Measurements from ENCODE around the gene CADM2. TPM values are rescaled to one million over a fixed set of nuclear protein-coding genes. Genes with fewer than 3 reads are reported as not detected.

The CADM2 gene
- total RNA-seq, 1 experiment from 2014 or later, result not detected

GRCh38 chr3:85912980-85913379, 954.2 kb downstream of the CADM2 start:
- H3K4me3 Mint-ChIP-seq (ENCODE audit: unreplicated experiment), result no peak overlapping the region
- Histone ChIP-seq H3K36me3 (ENCODE audit: control insufficient read depth, insufficient read depth, low read length) (no peaks in the 10 kb centered on the region), H3K27me3 (replicated peaks; ENCODE audit: control insufficient read depth, insufficient read depth, low read length) (no peaks in the 10 kb centered on the region), H3K4me3 (ENCODE audit: low read depth, low read length) (no peak overlapping the region), H3K4me1 (no peaks in the 10 kb centered on the region), H3K9me3 (no peaks in the 10 kb centered on the region)
- intact Hi-C loops (cut with micrococcal nuclease; ENCODE audit: unreplicated experiment), result no loop called here
- H3K27me3 Mint-ChIP-seq (ENCODE audit: insufficient read depth, unreplicated experiment), result peaks cover 3% of the 10 kb centered on the region
- DNase-seq, result no peak
- H3K36me3 Mint-ChIP-seq (ENCODE audit: insufficient read depth, unreplicated experiment), result no peaks in the 10 kb centered on the region
- no peak for TF ChIP-seq CTCF (IDR thresholded peaks at IDR 0.05; ENCODE audit: insufficient read depth in 1 of 2, low read depth in 1 of 2, low read length in 1 of 2, severe bottlenecking in 1 of 2, unreplicated experiment in 1 of 2)
- no peaks in the 10 kb centered on the region for H3K9me3 Mint-ChIP-seq (ENCODE audit: unreplicated experiment)
- CTCF ChIA-PET, result no interaction called here
- H3K27ac Mint-ChIP-seq (ENCODE audit: unreplicated experiment), result no peak overlapping the region
- H3K4me1 Mint-ChIP-seq (ENCODE audit: low read depth, unreplicated experiment), result peaks cover 6% of the 10 kb centered on the region
- no TSS peak for BruUV-seq (replicated peaks)
- POLR2A ChIA-PET, result no interaction called here

GRCh38 chr3:85922374-85922773, 963.6 kb downstream of the CADM2 start:
- TF ChIP-seq CTCF (IDR thresholded peaks at IDR 0.05; ENCODE audit: insufficient read depth in 1 of 2, low read depth in 1 of 2, low read length in 1 of 2, severe bottlenecking in 1 of 2, unreplicated experiment in 1 of 2), result no peak
- DNase-seq, result no peak
- BruUV-seq (replicated peaks), result no TSS peak
- Histone ChIP-seq H3K4me1 (no peaks in the 10 kb centered on the region), H3K9me3 (no peaks in the 10 kb centered on the region), H3K27me3 (replicated peaks; ENCODE audit: control insufficient read depth, insufficient read depth, low read length) (no peaks in the 10 kb centered on the region), H3K4me3 (ENCODE audit: low read depth, low read length) (no peak overlapping the region), H3K36me3 (ENCODE audit: control insufficient read depth, insufficient read depth, low read length) (no peaks in the 10 kb centered on the region)
- no peak overlapping the region for H3K4me3 Mint-ChIP-seq (ENCODE audit: unreplicated experiment)
- intact Hi-C loops (cut with micrococcal nuclease; ENCODE audit: unreplicated experiment), result no loop called here
- H3K9me3 Mint-ChIP-seq (ENCODE audit: unreplicated experiment), result no peaks in the 10 kb centered on the region
- H3K4me1 Mint-ChIP-seq (ENCODE audit: low read depth, unreplicated experiment), result no peaks in the 10 kb centered on the region
- no peaks in the 10 kb centered on the region for H3K36me3 Mint-ChIP-seq (ENCODE audit: insufficient read depth, unreplicated experiment)
- H3K27me3 Mint-ChIP-seq (ENCODE audit: insufficient read depth, unreplicated experiment), result no peaks in the 10 kb centered on the region
- POLR2A ChIA-PET, result no interaction called here
- no peak overlapping the region for H3K27ac Mint-ChIP-seq (ENCODE audit: unreplicated experiment)
- CTCF ChIA-PET, result no interaction called here

GRCh38 chr3:85930718-85931117, 971.9 kb downstream of the CADM2 start:
- BruUV-seq (replicated peaks), result no TSS peak

More at GRCh38 chr3:85930718-85931117, 971.9 kb downstream of the CADM2 start:
- Histone ChIP-seq H3K4me3 (ENCODE audit: low read depth, low read length) (no peak overlapping the region), H3K36me3 (ENCODE audit: control insufficient read depth, insufficient read depth, low read length) (no peaks in the 10 kb centered on the region), H3K9me3 (no peaks in the 10 kb centered on the region), H3K27me3 (replicated peaks; ENCODE audit: control insufficient read depth, insufficient read depth, low read length) (no peaks in the 10 kb centered on the region), H3K4me1 (no peaks in the 10 kb centered on the region)
- Mint-ChIP-seq H3K4me1 (ENCODE audit: low read depth, unreplicated experiment) (no peaks in the 10 kb centered on the region), H3K27me3 (ENCODE audit: insufficient read depth, unreplicated experiment) (peaks cover 2% of the 10 kb centered on the region), H3K9me3 (ENCODE audit: unreplicated experiment) (no peaks in the 10 kb centered on the region), H3K36me3 (ENCODE audit: insufficient read depth, unreplicated experiment) (no peaks in the 10 kb centered on the region), H3K27ac (ENCODE audit: unreplicated experiment) (no peak overlapping the region), H3K4me3 (ENCODE audit: unreplicated experiment) (no peak overlapping the region)
- no peak for DNase-seq
- ChIA-PET POLR2A (no interaction called here), CTCF (no interaction called here)
- no peak for TF ChIP-seq CTCF (IDR thresholded peaks at IDR 0.05; ENCODE audit: insufficient read depth in 1 of 2, low read depth in 1 of 2, low read length in 1 of 2, severe bottlenecking in 1 of 2, unreplicated experiment in 1 of 2)
- intact Hi-C loops (cut with micrococcal nuclease; ENCODE audit: unreplicated experiment), result no loop called here

All from Caco-2 (cell line).